H9 (cell line): ENCODE measurements around the gene PIGK. TPM values are rescaled to one million over a fixed set of nuclear protein-coding genes. Genes with fewer than 3 reads are reported as not detected.

ENCODE experiments used
- DNase-seq: peaks from one replicate; pipeline ENCODE4 v3.0.0-alpha.2; 2017
- H2AFZ ChIP-seq: one replicate; pipeline ENCODE4 v1.6.1; 2013; ENCODE audit warnings: mild to moderate bottlenecking, low read length, control low read depth, moderate library complexity
- H2AK5ac ChIP-seq: 2 replicates; pipeline ENCODE4 v1.6.1; 2013; ENCODE audit warnings: low read length, control low read depth, mixed read lengths; ENCODE audit not compliant: insufficient read length
- H2BK120ac ChIP-seq: one replicate; pipeline ENCODE4 v1.6.1; 2013; ENCODE audit warnings: low read depth, mild to moderate bottlenecking, low read length, control low read depth, inconsistent platforms; ENCODE audit not compliant: poor library complexity, severe bottlenecking
- H2BK12ac ChIP-seq: 2 replicates; pipeline ENCODE4 v1.6.1; 2013; ENCODE audit warnings: low read length, control low read depth, mixed read lengths, low read depth; ENCODE audit not compliant: insufficient read length
- H2BK15ac ChIP-seq: 2 replicates; pipeline ENCODE4 v1.6.1; 2013; ENCODE audit warnings: low read depth, low read length, control low read depth
- H2BK20ac ChIP-seq: one replicate; pipeline ENCODE4 v1.6.1; 2013; ENCODE audit warnings: low read depth, mild to moderate bottlenecking, low read length, control low read depth, inconsistent platforms; ENCODE audit not compliant: poor library complexity, severe bottlenecking
- H2BK5ac ChIP-seq: 2 replicates; pipeline ENCODE4 v1.6.1; 2013; ENCODE audit warnings: low read length, control low read depth, mixed read lengths; ENCODE audit not compliant: insufficient read length
- H3K14ac ChIP-seq: 2 replicates; pipeline ENCODE4 v1.6.1; 2013; ENCODE audit warnings: low read length, control low read depth; ENCODE audit not compliant: insufficient read depth
- H3K18ac ChIP-seq: 2 replicates; pipeline ENCODE4 v1.6.1; 2013; ENCODE audit warnings: low read depth, mild to moderate bottlenecking, mixed read lengths, low read length, control low read depth; ENCODE audit not compliant: insufficient read length
- H3K23ac ChIP-seq: 2 replicates; pipeline ENCODE4 v1.6.1; 2013; ENCODE audit warnings: low read length, control low read depth, mixed read lengths, low read depth; ENCODE audit not compliant: insufficient read length
- H3K23me2 ChIP-seq: 2 replicates; pipeline ENCODE4 v1.6.1; 2013; ENCODE audit warnings: low read depth, mild to moderate bottlenecking, mixed read lengths, low read length, control low read depth; ENCODE audit not compliant: insufficient read length, poor library complexity, severe bottlenecking
- H3K27ac ChIP-seq: 2 replicates; pipeline ENCODE4 v1.5.1; 2013; ENCODE audit warnings: low read length, control low read depth, mixed read lengths, low read depth; ENCODE audit not compliant: insufficient read length
- H3K27me3 ChIP-seq: 2 replicates; pipeline ENCODE4 v1.6.1; 2013; ENCODE audit warnings: low read length, control low read depth, inconsistent platforms; ENCODE audit not compliant: insufficient read depth
- H3K4ac ChIP-seq: 2 replicates; pipeline ENCODE4 v1.6.1; 2013; ENCODE audit warnings: low read depth, mild to moderate bottlenecking, control low read depth, inconsistent platforms, low read length, moderate library complexity
- H3K4me1 ChIP-seq: 2 replicates; pipeline ENCODE4 v1.6.1; 2013; ENCODE audit warnings: low read length, control low read depth, inconsistent platforms; ENCODE audit not compliant: insufficient read depth
- H3K4me2 ChIP-seq: 2 replicates; pipeline ENCODE4 v1.6.1; 2013; ENCODE audit warnings: low read length, control low read depth, mixed read lengths; ENCODE audit not compliant: insufficient read length, insufficient read depth
- H3K56ac ChIP-seq: 2 replicates; pipeline ENCODE4 v1.6.1; 2013; ENCODE audit warnings: low read depth, mild to moderate bottlenecking, mixed read lengths, low read length, control low read depth; ENCODE audit not compliant: insufficient read length
- H3K79me1 ChIP-seq: 2 replicates; pipeline ENCODE4 v1.6.1; 2013; ENCODE audit warnings: low read depth, mild to moderate bottlenecking, moderate library complexity, low read length, control low read depth, inconsistent platforms; ENCODE audit not compliant: insufficient read depth, poor library complexity, severe bottlenecking
- H3K79me2 ChIP-seq: 2 replicates; pipeline ENCODE4 v1.6.1; 2013; ENCODE audit warnings: low read length, control low read depth, inconsistent platforms; ENCODE audit not compliant: insufficient read depth
- H3K9ac ChIP-seq: 2 replicates; pipeline ENCODE4 v1.6.1; 2013; ENCODE audit warnings: low read length, control low read depth, mixed read lengths; ENCODE audit not compliant: insufficient read length; ENCODE audit errors: extremely low read depth
- H3K9me3 ChIP-seq: one replicate; pipeline ENCODE4 v1.6.1; 2013; ENCODE audit warnings: low read depth, low read length, inconsistent platforms; ENCODE audit not compliant: control insufficient read depth
- H3T11ph ChIP-seq: one replicate; pipeline ENCODE4 v1.6.1; 2013; ENCODE audit warnings: mild to moderate bottlenecking, low read length, control low read depth, inconsistent platforms
- H4K20me1 ChIP-seq: one replicate; pipeline ENCODE4 v1.6.1; 2013; ENCODE audit not compliant: control insufficient read depth, insufficient read length, insufficient read depth
- H4K5ac ChIP-seq: 2 replicates; pipeline ENCODE4 v1.6.1; 2013; ENCODE audit warnings: low read depth, mild to moderate bottlenecking, mixed read lengths, low read length, control low read depth; ENCODE audit not compliant: insufficient read length
- H4K8ac ChIP-seq: replicated peaks from 2 replicates; pipeline ENCODE4 v1.6.1; 2013; ENCODE audit warnings: low read length, control low read depth, mixed read lengths, low read depth; ENCODE audit not compliant: insufficient read length
- H4K91ac ChIP-seq: 2 replicates; pipeline ENCODE4 v1.6.1; 2013; ENCODE audit warnings: low read depth, mild to moderate bottlenecking, moderate library complexity, mixed read lengths, low read length, control low read depth; ENCODE audit not compliant: insufficient read length
- H3K27ac Mint-ChIP-seq, 3 experiments: 2 replicates in 2 of 3; 3 replicates in 1 of 3; pipeline ENCODE4 v1.8.0; 2020 to 2021; ENCODE audit warnings: mixed read lengths in 3 of 3, mild to moderate bottlenecking in 1 of 3, moderate library complexity in 1 of 3
- H3K27me3 Mint-ChIP-seq: 2 replicates; pipeline ENCODE4 v1.8.0; 2021; ENCODE audit warnings: low read depth, mild to moderate bottlenecking, moderate library complexity, mixed read lengths
- H3K36me3 Mint-ChIP-seq, 3 experiments: 2 replicates in 2 of 3; 3 replicates in 1 of 3; pipeline ENCODE4 v1.8.0; 2020 to 2021; ENCODE audit warnings: low read depth in 3 of 3, mixed read lengths in 3 of 3; ENCODE audit not compliant: insufficient read depth in 1 of 3
- H3K4me1 Mint-ChIP-seq, 2 experiments: 2 replicates each; pipeline ENCODE4 v1.8.0; 2020; ENCODE audit warnings: mixed read lengths in 2 of 2
- H3K4me3 Mint-ChIP-seq, 2 experiments: 2 replicates in 1 of 2; 3 replicates in 1 of 2; pipeline ENCODE4 v1.8.0; 2020 to 2021; ENCODE audit warnings: mild to moderate bottlenecking in 2 of 2, mixed read lengths in 2 of 2, moderate library complexity in 1 of 2
- H3K9me3 Mint-ChIP-seq, 2 experiments: 2 replicates in 1 of 2; 3 replicates in 1 of 2; pipeline ENCODE4 v1.8.0; 2020; ENCODE audit warnings: mild to moderate bottlenecking in 2 of 2, mixed read lengths in 2 of 2, moderate library complexity in 1 of 2
- WGBS: extraction: QIAGEN DNeasy Blood & Tissue Kit; methylation state at CpG from one replicate; pipeline ENCODE4 v1.1.7; 2013; ENCODE audit warnings: missing lambda C conversion rate, low lambda C conversion rate, mixed read lengths; ENCODE audit not compliant: insufficient read length; ENCODE audit errors: extremely low coverage; 5-methylcytosine and 5-hydroxymethylcytosine counted together
- total RNA-seq: library from RNA; stranded (reverse); gene quantifications from 2 replicates; pipeline ENCODE4 v1.2.1, GENCODE V29; 2021
- TF ChIP-seq, protein P1 (sequence below): fragments of 200-600 bp; sonication (generic); conservative IDR thresholded peaks from 3 replicates; pipeline ENCODE4 v1.8.0; 2021; ENCODE audit warnings: antibody characterized with exemption, mild to moderate bottlenecking

Gene PIGK
- total RNA-seq, 1 experiment from 2014 or later: 22.1 TPM

GRCh38 chr1:77047978-77048614 is 171.1 kb downstream of the PIGK start:
- Histone ChIP-seq H2BK15ac (no peak overlapping the region), H3K18ac (no peak overlapping the region), H4K20me1 (no peaks in the 10 kb centered on the region), H2BK20ac (no peak overlapping the region), H3K14ac (no peak overlapping the region), H3K27me3 (no peaks in the 10 kb centered on the region), H3K23ac (no peak overlapping the region), H2BK12ac (no peak overlapping the region), H2BK5ac (no peak overlapping the region), H3K4me2 (no peak overlapping the region), H3K27ac (no peak overlapping the region), H3K79me2 (no peaks in the 10 kb centered on the region), H3K23me2 (no peaks in the 10 kb centered on the region), H4K5ac (no peak overlapping the region), H4K8ac (no peak overlapping the region), H4K91ac (no peak overlapping the region), H3K4me1 (no peaks in the 10 kb centered on the region), H3K56ac (no peak overlapping the region), H2AK5ac (no peak overlapping the region), H3K9me3 (no peaks in the 10 kb centered on the region), H2BK120ac (no peak overlapping the region), H3K79me1 (no peaks in the 10 kb centered on the region), H3T11ph (no peak overlapping the region), H3K9ac (no peak overlapping the region), H2AFZ (no peak overlapping the region), H3K4ac (no peak overlapping the region)
- TF ChIP-seq, protein P1, sequence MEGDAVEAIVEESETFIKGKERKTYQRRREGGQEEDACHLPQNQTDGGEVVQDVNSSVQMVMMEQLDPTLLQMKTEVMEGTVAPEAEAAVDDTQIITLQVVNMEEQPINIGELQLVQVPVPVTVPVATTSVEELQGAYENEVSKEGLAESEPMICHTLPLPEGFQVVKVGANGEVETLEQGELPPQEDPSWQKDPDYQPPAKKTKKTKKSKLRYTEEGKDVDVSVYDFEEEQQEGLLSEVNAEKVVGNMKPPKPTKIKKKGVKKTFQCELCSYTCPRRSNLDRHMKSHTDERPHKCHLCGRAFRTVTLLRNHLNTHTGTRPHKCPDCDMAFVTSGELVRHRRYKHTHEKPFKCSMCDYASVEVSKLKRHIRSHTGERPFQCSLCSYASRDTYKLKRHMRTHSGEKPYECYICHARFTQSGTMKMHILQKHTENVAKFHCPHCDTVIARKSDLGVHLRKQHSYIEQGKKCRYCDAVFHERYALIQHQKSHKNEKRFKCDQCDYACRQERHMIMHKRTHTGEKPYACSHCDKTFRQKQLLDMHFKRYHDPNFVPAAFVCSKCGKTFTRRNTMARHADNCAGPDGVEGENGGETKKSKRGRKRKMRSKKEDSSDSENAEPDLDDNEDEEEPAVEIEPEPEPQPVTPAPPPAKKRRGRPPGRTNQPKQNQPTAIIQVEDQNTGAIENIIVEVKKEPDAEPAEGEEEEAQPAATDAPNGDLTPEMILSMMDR: no peak
- Mint-ChIP-seq H3K4me3 (no peak overlapping the region), H3K4me1 (no peaks in the 10 kb centered on the region), H3K36me3 (no peaks in the 10 kb centered on the region), H3K27me3 (no peaks in the 10 kb centered on the region), H3K9me3 (no peaks in the 10 kb centered on the region), H3K27ac (no peak overlapping the region)
- no peak for DNase-seq
- WGBS: no CpG with 5 or more reads among the region's 3 CpGs
